Ammon's horn (tissue), 1 donor: ENCODE results near the gene UTS2.

Source experiments
- DNase-seq: peaks from one replicate; pipeline ENCODE4 v3.0.0-alpha.2; 2016; ENCODE audit warnings: low spot score

UTS2 gene

DNA sequence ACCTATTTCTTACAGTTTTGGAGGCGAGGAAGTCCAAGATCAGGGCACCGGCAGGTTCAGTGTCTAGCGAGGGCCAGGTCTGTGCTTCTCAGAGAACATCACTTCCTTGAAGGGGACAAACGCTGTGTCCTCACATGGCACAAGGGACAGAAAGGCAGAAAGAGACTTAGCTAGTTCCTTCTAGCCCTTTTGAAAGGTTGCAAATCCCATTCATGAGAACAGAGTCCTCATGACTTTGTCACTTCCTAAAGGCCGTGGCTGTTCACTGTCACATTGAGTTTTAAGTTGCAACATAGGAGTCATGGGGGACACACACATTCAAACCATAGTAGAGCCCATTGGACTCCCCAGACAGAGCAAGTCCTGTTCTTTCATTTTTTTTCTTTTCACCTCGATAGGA, 41.4 kb downstream of the UTS2 start:
- no peak for DNase-seq

DNA sequence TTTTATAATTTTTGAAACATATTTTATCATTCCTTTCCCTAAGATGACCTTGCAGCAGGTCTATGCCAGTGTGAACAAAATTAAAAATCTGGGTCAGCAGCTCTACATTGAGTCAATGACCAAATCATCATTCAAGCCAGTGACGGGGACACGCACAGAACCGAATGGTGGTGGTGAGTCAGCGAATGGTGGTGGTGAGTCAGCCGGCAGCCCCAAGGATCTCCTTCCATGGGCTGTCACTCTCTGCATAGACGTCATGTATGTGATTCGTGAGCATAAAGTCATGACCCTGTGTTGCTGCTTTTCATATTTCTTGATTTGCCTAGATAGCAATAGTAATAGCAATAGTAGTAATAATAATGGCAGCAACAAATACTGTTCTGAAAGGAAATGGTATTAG, 42.5 kb downstream of the UTS2 start:
- DNase-seq: no peak

DNA sequence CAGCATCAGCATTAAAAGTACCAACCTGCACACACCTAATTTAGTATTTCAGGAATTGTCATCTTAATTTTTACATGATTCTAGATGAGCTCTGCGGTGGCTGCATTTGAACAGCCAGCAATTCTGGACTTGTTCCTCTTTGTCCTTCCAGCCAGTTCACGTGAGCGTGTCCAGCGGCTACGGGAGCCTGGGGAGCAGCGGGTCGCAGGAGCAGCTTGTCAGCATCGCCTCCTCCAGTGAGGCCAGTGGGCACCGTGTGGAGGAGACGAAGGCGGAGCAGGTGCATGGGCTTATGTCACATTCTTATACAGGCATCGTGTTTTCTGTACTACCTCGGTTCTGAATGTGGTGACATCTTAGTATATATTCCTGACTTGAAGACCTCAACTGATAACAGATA, 43.1 kb downstream of the UTS2 start:
- DNase-seq: no peak

DNA sequence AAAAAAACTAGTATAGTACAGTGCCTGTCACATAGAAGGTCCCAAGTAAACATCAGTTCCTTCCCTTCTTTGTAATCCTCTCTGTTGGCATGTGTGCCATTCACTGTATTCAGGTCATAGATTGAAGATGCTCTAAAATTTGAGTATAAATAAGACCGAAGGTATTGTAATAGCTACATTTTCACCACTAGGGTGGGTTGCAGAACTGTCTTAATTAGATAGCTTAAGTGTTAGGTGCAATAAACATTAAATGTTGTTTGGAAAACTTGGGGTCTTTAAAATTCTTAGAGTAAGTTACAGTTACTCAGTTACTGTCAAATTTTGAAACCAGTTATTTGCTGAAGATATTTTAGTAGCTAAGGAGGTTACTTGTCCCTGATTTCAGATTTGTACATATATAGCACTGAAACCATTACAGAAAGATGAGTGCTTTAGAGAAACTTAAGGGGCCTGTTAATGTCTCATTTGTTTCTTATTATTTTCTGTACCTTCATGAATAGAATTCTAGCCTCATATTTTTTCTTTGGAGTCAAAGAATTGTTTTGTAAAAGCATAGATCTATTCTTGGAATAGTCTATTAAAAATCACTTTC, 44.5 kb downstream of the UTS2 start:
- peak; percentile 29 for DNase-seq

DNA sequence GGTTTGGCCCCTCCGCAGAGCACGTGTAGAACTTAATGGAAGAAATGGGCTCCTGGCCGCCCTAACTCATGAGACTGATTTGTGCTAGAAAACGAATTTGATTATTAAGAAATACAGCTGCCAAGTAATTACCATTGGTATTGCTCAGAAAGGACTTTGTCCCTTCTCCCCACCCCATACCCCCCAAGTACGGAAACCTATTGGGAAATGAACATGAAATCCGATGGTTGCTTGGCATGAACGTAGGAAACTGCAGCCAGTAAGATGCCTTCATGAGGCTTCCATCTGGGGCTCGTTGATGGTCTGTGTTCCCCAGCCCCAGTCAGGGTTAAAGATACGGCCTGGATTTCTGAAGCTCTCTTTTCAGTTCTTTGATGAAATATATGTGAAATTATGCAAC, 47.4 kb downstream of the UTS2 start:
- DNase-seq: no peak
